ENCODE results near the gene NFIA. TPM values are rescaled to one million over a fixed set of nuclear protein-coding genes. Genes with fewer than 3 reads are reported as not detected.

NFIA gene
- polyA plus RNA-seq, 1 donor (not counting 4 experiments of a cell fraction or from before 2014, with no cell fraction given) = 14.7 TPM

- DNase-seq (ENCODE audit: low read depth, low spot score) (no peak), FAIRE-seq (no peak)
- H3K9me3 ChIP-seq (ENCODE audit: control insufficient read depth, low read depth, low read length) = no peaks in the 10 kb centered on the region
- H3K9me1 ChIP-seq (ENCODE audit: control insufficient read depth, extremely low read depth, insufficient read depth, low read length) = no peaks in the 10 kb centered on the region
- no peak overlapping the region for H2AFZ ChIP-seq (ENCODE audit: control insufficient read depth, low read length)
- dilution Hi-C loops (cut with MboI; ENCODE audit: extremely low pct_ligation_motif_present, low sequenced_read_pairs) = no loop called here
- no peaks in the 10 kb centered on the region for H3K36me3 ChIP-seq (ENCODE audit: control insufficient read depth in 2 of 2, extremely low read depth in 1 of 2, insufficient read depth in 2 of 2, low read length in 2 of 2)
- no peaks in the 10 kb centered on the region for H4K20me1 ChIP-seq (ENCODE audit: control insufficient read depth, extremely low read depth, insufficient read depth, low read length)
- H3K27me3 ChIP-seq (ENCODE audit: control insufficient read depth, extremely low read depth, insufficient read depth, low read length) = no peaks in the 10 kb centered on the region
- no peak overlapping the region for H3K4me2 ChIP-seq (ENCODE audit: control insufficient read depth, extremely low read depth, insufficient read depth, low read depth, low read length)
- H3K4me3 ChIP-seq (ENCODE audit: control insufficient read depth in 2 of 3, extremely low read depth in 1 of 3, insufficient read depth in 2 of 3, low read depth in 1 of 3, low read length in 3 of 3) = no peak overlapping the region
- H3K79me2 ChIP-seq (ENCODE audit: control insufficient read depth, insufficient read depth, low read length) = no peaks in the 10 kb centered on the region
- H3K27ac ChIP-seq (ENCODE audit: control insufficient read depth, insufficient read depth, low read length) = no peak overlapping the region
- no peak for TF ChIP-seq EZH2 (IDR thresholded peaks at IDR 0.05; ENCODE audit: low read length)
- no peak for TF ChIP-seq CTCF (optimal IDR thresholded peaks at IDR 0.05 in 1 of 3, IDR thresholded peaks at IDR 0.05 in 1 of 3, conservative IDR thresholded peaks at IDR 0.05 in 1 of 3; ENCODE audit: extremely low read depth in 1 of 3, insufficient read depth in 2 of 3, low read length in 3 of 3)
- H3K4me1 ChIP-seq (ENCODE audit: control insufficient read depth, extremely low read depth, insufficient read depth, low read length) = no peaks in the 10 kb centered on the region
- no peak overlapping the region for H3K9ac ChIP-seq (ENCODE audit: control insufficient read depth, extremely low read depth, insufficient read depth, low read length)
These were observed 315.6 kb downstream of the NFIA start for GRCh38 chr1:61397935-61398334.

- H2AFZ ChIP-seq (ENCODE audit: control insufficient read depth, low read length) = no peak overlapping the region
- H3K36me3 ChIP-seq (ENCODE audit: control insufficient read depth in 2 of 2, extremely low read depth in 1 of 2, insufficient read depth in 2 of 2, low read length in 2 of 2) = no peaks in the 10 kb centered on the region
- H3K9ac ChIP-seq (ENCODE audit: control insufficient read depth, extremely low read depth, insufficient read depth, low read length) = no peak overlapping the region
- H3K9me3 ChIP-seq (ENCODE audit: control insufficient read depth, low read depth, low read length) = no peaks in the 10 kb centered on the region
- no peak for DNase-seq (ENCODE audit: low read depth, low spot score)
- no peak for FAIRE-seq
- no peaks in the 10 kb centered on the region for H3K79me2 ChIP-seq (ENCODE audit: control insufficient read depth, insufficient read depth, low read length)
- dilution Hi-C loops (cut with MboI; ENCODE audit: extremely low pct_ligation_motif_present, low sequenced_read_pairs) = no loop called here
- TF ChIP-seq CTCF (optimal IDR thresholded peaks at IDR 0.05 in 1 of 3, IDR thresholded peaks at IDR 0.05 in 1 of 3, conservative IDR thresholded peaks at IDR 0.05 in 1 of 3; ENCODE audit: extremely low read depth in 1 of 3, insufficient read depth in 2 of 3, low read length in 3 of 3) = no peak
- TF ChIP-seq EZH2 (IDR thresholded peaks at IDR 0.05; ENCODE audit: low read length) = no peak
- H3K9me1 ChIP-seq (ENCODE audit: control insufficient read depth, extremely low read depth, insufficient read depth, low read length) = no peaks in the 10 kb centered on the region
- no peak overlapping the region for H3K4me3 ChIP-seq (ENCODE audit: control insufficient read depth in 2 of 3, extremely low read depth in 1 of 3, insufficient read depth in 2 of 3, low read depth in 1 of 3, low read length in 3 of 3)
- no peaks in the 10 kb centered on the region for H3K27me3 ChIP-seq (ENCODE audit: control insufficient read depth, extremely low read depth, insufficient read depth, low read length)
- H3K4me1 ChIP-seq (ENCODE audit: control insufficient read depth, extremely low read depth, insufficient read depth, low read length) = no peaks in the 10 kb centered on the region
- H4K20me1 ChIP-seq (ENCODE audit: control insufficient read depth, extremely low read depth, insufficient read depth, low read length) = no peaks in the 10 kb centered on the region
- no peak overlapping the region for H3K4me2 ChIP-seq (ENCODE audit: control insufficient read depth, extremely low read depth, insufficient read depth, low read depth, low read length)
- no peak overlapping the region for H3K27ac ChIP-seq (ENCODE audit: control insufficient read depth, insufficient read depth, low read length)
These were observed 316.8 kb downstream of the NFIA start for GRCh38 chr1:61399199-61399598.
